Measurements from ENCODE around the gene PCDHB4.
A peak's percentile ranks its signal among the peaks of the same experiment; 100 is the strongest.
"Not testable (repeated sequence)": the region's sequence is repeated elsewhere in the genome, so short reads cannot be mapped to it uniquely, and the experiment has no call there.

PCDHB4 gene

DNA sequence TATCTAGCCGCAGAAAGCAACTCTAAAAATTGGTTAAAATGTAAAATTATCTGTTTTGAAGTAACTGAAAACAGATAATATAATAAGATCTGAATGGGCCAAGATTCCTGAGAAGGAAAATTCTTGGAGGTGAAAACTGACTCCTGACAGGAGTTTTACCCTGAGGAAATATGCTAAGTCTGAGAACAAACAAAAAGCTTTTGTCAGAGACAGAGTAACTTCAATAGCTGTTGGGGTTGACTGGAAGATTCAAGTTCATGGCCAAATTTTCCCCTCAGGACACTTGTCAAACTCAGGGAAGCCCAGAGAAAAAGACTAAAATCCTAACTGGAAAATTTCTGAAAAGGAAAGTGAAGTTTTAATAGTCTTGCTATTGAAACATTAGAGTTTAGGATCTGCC lies 5.7 kb downstream of the PCDHB4 start:
- H3K4me3 ChIP-seq (ENCODE audit: low read length): no peak overlapping the region
- TF ChIP-seq, protein P1, sequence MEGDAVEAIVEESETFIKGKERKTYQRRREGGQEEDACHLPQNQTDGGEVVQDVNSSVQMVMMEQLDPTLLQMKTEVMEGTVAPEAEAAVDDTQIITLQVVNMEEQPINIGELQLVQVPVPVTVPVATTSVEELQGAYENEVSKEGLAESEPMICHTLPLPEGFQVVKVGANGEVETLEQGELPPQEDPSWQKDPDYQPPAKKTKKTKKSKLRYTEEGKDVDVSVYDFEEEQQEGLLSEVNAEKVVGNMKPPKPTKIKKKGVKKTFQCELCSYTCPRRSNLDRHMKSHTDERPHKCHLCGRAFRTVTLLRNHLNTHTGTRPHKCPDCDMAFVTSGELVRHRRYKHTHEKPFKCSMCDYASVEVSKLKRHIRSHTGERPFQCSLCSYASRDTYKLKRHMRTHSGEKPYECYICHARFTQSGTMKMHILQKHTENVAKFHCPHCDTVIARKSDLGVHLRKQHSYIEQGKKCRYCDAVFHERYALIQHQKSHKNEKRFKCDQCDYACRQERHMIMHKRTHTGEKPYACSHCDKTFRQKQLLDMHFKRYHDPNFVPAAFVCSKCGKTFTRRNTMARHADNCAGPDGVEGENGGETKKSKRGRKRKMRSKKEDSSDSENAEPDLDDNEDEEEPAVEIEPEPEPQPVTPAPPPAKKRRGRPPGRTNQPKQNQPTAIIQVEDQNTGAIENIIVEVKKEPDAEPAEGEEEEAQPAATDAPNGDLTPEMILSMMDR (IDR thresholded peaks at IDR 0.05; ENCODE audit: insufficient read depth, low read depth, low read length, missing control alignments): no peak

GRCh38 chr5:141135030-141135717 lies 13.6 kb downstream of the PCDHB4 start, which contains the start of gene PCDHB5:
Gene PCDHB5, plus strand, starts transcription at chr5:141135206. Its CDS starts 229 bp downstream, at chr5:141135435.
- peak within 1 kb of the TSS; percentile 14 for H3K4me3 ChIP-seq (ENCODE audit: low read length)
- TF ChIP-seq, protein P1 (IDR thresholded peaks at IDR 0.05; ENCODE audit: insufficient read depth, low read depth, low read length, missing control alignments): peak; percentile 36

More for the DNA sequence above, 5.7 kb downstream of the PCDHB4 start:
- DNase-seq (ENCODE audit: low read depth): no peak

GRCh38 chr5:141135718-141136266 lies 14.2 kb downstream of the PCDHB4 start:
- no peak for DNase-seq (ENCODE audit: low read depth)
- TF ChIP-seq, protein P1 (IDR thresholded peaks at IDR 0.05; ENCODE audit: insufficient read depth, low read depth, low read length, missing control alignments): no peak
- no peak overlapping the region for H3K4me3 ChIP-seq (ENCODE audit: low read length)

More at GRCh38 chr5:141135030-141135717, 13.6 kb downstream of the PCDHB4 start, which contains the start of gene PCDHB5:
- peak; percentile 3 for DNase-seq (ENCODE audit: low read depth)

GRCh38 chr5:141137346-141137745 lies 15.7 kb downstream of the PCDHB4 start:
- H3K4me3 ChIP-seq (ENCODE audit: low read length); DNase-seq (ENCODE audit: low read depth): not testable (repeated sequence)

DNA sequence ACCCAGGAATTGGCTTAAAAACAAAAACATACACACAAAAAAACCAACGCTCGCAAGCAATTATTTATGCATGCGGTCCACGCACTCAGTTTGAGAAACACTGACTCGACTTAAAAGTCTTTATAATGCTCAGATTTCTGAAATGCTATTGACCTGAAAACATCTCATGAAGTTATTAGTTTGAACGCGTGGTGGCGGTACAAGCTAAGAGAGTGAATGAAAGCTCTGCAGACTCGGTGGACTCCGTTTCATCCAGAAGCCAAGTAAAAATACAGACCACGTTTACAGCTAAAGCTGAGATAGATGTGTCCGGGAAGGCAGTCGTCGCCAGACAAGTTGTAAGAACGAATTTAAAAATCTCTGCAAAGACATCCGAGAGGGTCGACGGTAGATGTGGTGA lies 28.2 kb downstream of the PCDHB4 start, which contains the start of gene PCDHB6:
Gene PCDHB6, plus strand, starts transcription at position 246 of the 400 bp plus-strand sequence. CDS start 201 bp downstream, outside the sequence.
- TF ChIP-seq, protein P1 (IDR thresholded peaks at IDR 0.05; ENCODE audit: insufficient read depth, low read depth, low read length, missing control alignments): no peak
- peak; percentile 1 for DNase-seq (ENCODE audit: low read depth)
- H3K4me3 ChIP-seq (ENCODE audit: low read length): no peak within 1 kb of the TSS

DNA sequence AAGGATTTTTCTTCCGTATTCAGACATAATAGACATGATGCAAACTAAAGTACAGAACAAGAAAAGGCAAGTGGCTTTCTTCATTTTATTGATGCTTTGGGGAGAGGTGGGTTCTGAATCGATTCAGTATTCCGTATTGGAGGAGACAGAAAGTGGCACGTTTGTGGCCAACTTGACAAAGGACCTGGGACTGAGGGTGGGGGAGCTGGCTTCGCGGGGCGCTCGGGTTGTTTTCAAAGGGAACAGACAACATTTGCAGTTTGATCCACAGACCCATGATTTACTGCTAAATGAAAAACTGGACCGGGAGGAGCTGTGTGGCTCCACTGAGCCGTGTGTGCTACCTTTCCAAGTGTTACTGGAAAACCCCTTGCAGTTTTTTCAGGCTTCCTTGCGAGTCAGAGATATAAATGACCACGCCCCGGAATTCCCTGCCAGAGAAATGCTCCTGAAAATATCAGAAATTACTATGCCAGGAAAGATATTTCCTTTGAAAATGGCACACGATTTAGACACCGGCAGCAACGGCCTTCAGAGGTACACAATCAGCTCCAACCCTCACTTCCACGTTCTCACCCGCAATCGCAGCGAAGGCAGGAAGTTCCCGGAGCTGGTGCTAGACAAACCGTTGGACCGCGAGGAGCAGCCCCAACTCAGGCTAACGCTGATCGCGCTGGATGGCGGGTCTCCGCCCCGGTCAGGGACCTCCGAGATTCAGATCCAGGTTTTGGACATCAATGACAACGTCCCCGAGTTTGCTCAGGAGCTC lies 28.8 kb downstream of the PCDHB4 start:
- TF ChIP-seq, protein P1 (IDR thresholded peaks at IDR 0.05; ENCODE audit: insufficient read depth, low read depth, low read length, missing control alignments): no peak
- no peak overlapping the region for H3K4me3 ChIP-seq (ENCODE audit: low read length)
- no peak for DNase-seq (ENCODE audit: low read depth)

DNA sequence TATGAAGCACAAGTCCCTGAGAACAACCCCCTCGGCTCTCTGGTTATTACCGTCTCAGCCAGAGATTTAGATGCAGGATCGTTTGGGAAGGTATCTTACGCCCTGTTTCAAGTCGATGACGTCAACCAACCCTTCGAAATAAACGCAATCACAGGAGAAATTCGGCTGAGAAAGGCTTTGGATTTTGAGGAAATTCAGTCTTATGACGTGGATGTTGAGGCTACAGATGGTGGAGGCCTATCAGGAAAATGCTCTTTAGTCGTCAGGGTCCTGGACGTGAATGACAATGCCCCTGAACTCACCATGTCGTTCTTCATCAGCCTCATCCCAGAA lies 29.3 kb downstream of the PCDHB4 start:
- H3K4me3 ChIP-seq (ENCODE audit: low read length): no peak overlapping the region
- TF ChIP-seq, protein P1 (IDR thresholded peaks at IDR 0.05; ENCODE audit: insufficient read depth, low read depth, low read length, missing control alignments): no peak
- no peak for DNase-seq (ENCODE audit: low read depth)

GRCh38 chr5:141151632-141152031 lies 30.0 kb downstream of the PCDHB4 start:
- not testable (repeated sequence) for H3K4me3 ChIP-seq (ENCODE audit: low read length); DNase-seq (ENCODE audit: low read depth)

DNA sequence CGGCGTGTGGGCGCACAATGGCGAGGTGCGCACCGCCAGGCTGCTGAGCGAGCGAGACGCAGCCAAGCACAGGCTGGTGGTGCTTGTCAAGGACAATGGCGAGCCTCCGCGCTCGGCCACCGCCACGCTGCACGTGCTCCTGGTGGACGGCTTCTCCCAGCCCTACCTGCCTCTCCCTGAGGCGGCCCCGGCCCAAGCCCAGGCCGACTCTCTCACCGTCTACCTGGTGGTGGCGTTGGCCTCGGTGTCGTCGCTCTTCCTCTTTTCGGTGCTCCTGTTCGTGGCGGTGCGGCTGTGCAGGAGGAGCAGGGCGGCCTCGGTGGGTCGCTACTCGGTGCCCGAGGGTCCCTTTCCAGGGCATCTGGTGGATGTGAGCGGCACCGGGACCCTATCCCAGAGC lies 30.5 kb downstream of the PCDHB4 start:
- not testable (repeated sequence) for H3K4me3 ChIP-seq (ENCODE audit: low read length); DNase-seq (ENCODE audit: low read depth)
